Cardiac muscle cell (in vitro differentiated cells and primary cell): ENCODE measurements around the gene DLGAP1. TPM values are rescaled to one million over a fixed set of nuclear protein-coding genes. Genes with fewer than 3 reads are reported as not detected.

Source experiments
- DNase-seq, 2 donors: peaks; one replicate each; pipeline versions ENCODE4 v3.0.0 to v3.0.0-alpha.2; 2010 to 2017; ENCODE audit warnings: low read depth in 1 of 2, low spot score in 1 of 2
- H3K27ac ChIP-seq: fragments of 200-600 bp; sonication (generic); 2 replicates; pipeline ENCODE4 v1.5.1; 2016
- H3K27me3 ChIP-seq: fragments of 200-600 bp; sonication (generic); 2 replicates; pipeline ENCODE4 v1.6.0; 2016; ENCODE audit warnings: control low read depth
- H3K36me3 ChIP-seq: fragments of 200-600 bp; sonication (generic); 2 replicates; pipeline ENCODE4 v1.5.1; 2016; ENCODE audit warnings: control low read depth
- H3K4me1 ChIP-seq: fragments of 200-600 bp; sonication (generic); 2 replicates; pipeline ENCODE4 v1.8.1; 2017; ENCODE audit warnings: low read depth, mild to moderate bottlenecking, mixed run types
- H3K4me3 ChIP-seq: fragments of 200-600 bp; sonication (generic); 2 replicates; pipeline ENCODE4 v1.5.1; 2016; ENCODE audit warnings: mild to moderate bottlenecking
- H3K9me3 ChIP-seq: fragments of 200-600 bp; sonication (generic); 2 replicates; pipeline ENCODE4 v1.5.1; 2017; ENCODE audit warnings: low read depth, mild to moderate bottlenecking, control low read depth
- polyA plus RNA-seq: library from polyadenylated mRNA; unstranded; fragments of >200 nt; fragmentation: Nextera tagmentation; extraction: Ambion mirVana; gene quantifications from 2 replicates; pipeline ENCODE4 v1.2.1, GENCODE V29; 2016
- total RNA-seq: library from RNA; depleted of rRNA; stranded (reverse); fragments of >200 nt; gene quantifications from 2 replicates; pipeline ENCODE4 v1.2.3, GENCODE V29; 2016
- TF ChIP-seq, protein P1 (sequence below): IDR thresholded peaks from 2 replicates; pipeline ENCODE4 v1.5.1; 2012; ENCODE audit warnings: low read depth, mild to moderate bottlenecking, low read length

Gene DLGAP1
- total and polyA plus RNA-seq, 2 experiments from 2014 or later: 2.5 to 7.9 TPM

DNA sequence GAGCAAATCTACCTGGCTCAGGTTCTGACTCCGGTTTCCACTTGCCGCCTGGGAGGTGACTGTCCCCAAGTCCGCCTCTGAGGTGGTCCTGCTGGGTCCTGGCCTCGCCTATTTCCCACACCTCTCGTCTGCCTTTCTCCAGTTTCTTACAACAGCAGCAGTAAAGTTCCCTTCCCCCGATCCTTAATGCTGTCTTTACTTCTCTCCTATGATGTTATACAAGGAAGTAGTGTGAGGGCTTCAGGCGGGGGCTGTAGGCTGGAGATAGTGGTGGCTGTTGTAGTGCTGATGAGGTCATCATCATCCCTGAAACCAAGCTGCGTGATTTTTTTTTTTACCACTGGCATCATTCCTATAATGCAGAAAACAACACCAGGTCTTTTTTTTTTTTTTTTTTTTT is 986.3 kb downstream of the DLGAP1 start:
- H3K4me3 ChIP-seq: no peak overlapping the region
- H3K9me3 ChIP-seq: no peaks in the 10 kb centered on the region
- DNase-seq: peak in 1 of 2 donors; percentile 66
- H3K4me1 ChIP-seq: peaks cover 4% of the 10 kb centered on the region
- H3K36me3 ChIP-seq: no peaks in the 10 kb centered on the region
- no peak overlapping the region for H3K27ac ChIP-seq
- TF ChIP-seq, protein P1, sequence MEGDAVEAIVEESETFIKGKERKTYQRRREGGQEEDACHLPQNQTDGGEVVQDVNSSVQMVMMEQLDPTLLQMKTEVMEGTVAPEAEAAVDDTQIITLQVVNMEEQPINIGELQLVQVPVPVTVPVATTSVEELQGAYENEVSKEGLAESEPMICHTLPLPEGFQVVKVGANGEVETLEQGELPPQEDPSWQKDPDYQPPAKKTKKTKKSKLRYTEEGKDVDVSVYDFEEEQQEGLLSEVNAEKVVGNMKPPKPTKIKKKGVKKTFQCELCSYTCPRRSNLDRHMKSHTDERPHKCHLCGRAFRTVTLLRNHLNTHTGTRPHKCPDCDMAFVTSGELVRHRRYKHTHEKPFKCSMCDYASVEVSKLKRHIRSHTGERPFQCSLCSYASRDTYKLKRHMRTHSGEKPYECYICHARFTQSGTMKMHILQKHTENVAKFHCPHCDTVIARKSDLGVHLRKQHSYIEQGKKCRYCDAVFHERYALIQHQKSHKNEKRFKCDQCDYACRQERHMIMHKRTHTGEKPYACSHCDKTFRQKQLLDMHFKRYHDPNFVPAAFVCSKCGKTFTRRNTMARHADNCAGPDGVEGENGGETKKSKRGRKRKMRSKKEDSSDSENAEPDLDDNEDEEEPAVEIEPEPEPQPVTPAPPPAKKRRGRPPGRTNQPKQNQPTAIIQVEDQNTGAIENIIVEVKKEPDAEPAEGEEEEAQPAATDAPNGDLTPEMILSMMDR: no peak
- H3K27me3 ChIP-seq: no peaks in the 10 kb centered on the region

DNA sequence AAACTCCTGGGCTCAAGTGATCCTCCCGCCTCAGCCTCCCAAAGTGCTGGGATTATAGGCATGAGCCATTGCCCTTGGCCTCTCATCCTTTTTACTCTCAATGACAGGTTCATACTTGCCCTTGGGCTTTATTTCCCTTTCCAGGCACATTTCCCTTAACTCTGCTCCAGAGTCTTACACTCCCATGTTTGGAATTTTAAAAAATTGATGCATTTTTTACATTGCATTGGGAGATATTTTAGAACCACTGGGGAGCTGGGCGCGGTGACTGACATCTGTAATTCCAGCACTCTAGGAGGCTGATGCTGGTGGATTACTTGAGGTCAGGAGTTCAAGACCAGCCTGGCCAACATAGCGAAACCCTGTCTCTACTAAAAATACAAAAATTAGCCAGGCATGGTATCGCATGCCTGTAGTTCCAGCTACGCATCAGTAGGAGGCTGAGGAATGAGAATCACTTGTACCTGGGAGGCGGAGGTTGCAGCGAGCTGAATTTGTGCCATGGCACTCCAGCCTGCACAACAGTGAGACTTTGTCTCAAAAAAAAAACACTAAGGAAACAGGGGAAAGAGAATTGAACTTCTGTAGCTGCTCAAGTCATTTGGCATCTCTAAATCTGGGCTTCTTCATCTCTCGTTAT is 986.9 kb downstream of the DLGAP1 start:
- Histone ChIP-seq H3K9me3 (no peaks in the 10 kb centered on the region), H3K27me3 (no peaks in the 10 kb centered on the region), H3K4me1 (peaks cover 4% of the 10 kb centered on the region), H3K36me3 (no peaks in the 10 kb centered on the region), H3K4me3 (no peak overlapping the region), H3K27ac (no peak overlapping the region)
- DNase-seq: no peak
- TF ChIP-seq, protein P1: no peak

DNA sequence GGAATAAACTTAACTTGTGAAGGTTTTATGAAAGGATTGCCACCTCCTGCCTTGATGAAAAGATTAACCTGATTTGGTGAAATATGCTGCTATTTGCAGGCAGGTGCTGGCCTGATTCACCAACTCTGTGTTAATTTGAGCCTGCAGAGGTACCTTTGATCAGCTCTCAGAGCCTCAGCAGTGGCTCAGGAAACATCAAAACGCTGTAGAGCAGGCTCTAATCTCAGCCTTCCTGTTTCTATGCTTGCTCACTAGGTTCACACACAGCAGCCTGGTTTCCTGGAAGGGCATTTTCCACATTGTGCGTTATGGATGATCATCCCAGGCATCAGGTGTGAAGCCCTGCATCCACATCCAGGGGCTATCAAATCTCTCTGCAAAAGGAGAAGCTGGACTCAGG is 988.2 kb downstream of the DLGAP1 start:
- Histone ChIP-seq H3K9me3 (no peaks in the 10 kb centered on the region), H3K27me3 (no peaks in the 10 kb centered on the region), H3K36me3 (no peaks in the 10 kb centered on the region), H3K4me1 (peaks cover 4% of the 10 kb centered on the region), H3K27ac (peak overlapping the region; percentile 40), H3K4me3 (no peak overlapping the region)
- DNase-seq: no peak
- TF ChIP-seq, protein P1: no peak

DNA sequence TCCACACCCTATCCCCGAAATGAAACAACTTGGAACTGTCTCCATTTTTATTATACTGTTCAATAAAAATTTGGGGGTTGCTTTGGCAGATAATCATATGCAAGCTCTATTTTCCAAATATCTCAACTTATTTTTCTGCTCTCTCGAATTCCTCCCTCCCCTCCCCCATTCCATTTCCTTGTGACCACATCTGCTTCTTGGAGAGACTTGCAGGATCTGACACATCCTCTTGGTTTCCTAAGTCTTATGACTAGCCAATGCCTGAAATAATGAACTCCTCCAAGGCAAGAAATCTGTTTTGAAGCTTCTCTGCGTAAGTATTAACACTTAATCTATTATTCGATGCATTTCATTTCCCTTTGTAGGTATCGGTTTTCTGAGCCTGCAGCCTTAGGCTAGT is 989.1 kb downstream of the DLGAP1 start:
- TF ChIP-seq, protein P1: no peak
- Histone ChIP-seq H3K27ac (no peak overlapping the region), H3K9me3 (no peaks in the 10 kb centered on the region), H3K36me3 (no peaks in the 10 kb centered on the region), H3K4me1 (peaks cover 4% of the 10 kb centered on the region), H3K4me3 (no peak overlapping the region), H3K27me3 (no peaks in the 10 kb centered on the region)
- peak in 1 of 2 donors; percentile 90 for DNase-seq

DNA sequence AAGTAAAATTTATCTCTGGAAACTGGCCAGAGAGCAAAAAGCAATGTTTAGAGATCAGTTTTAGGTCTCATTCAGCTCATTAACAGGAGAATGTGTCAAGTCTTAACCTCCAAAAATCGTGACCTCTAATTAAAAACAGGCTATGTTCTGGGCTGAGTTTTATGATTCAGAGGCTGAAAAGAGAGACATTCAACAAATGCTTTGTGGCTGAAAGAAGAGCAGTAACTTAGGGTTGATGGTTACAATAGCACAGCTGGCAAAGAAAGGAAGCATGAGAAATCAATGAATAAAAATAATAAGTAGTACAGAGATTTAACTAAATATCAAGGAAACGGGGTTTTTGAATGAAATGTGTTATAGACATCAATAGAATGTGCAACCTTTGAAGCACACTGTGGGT is 992.1 kb downstream of the DLGAP1 start:
- Histone ChIP-seq H3K36me3 (peaks cover 22% of the 10 kb centered on the region), H3K27me3 (no peaks in the 10 kb centered on the region), H3K9me3 (no peaks in the 10 kb centered on the region), H3K4me1 (peaks cover 4% of the 10 kb centered on the region), H3K4me3 (no peak overlapping the region), H3K27ac (peak overlapping the region; percentile 39)
- no peak for DNase-seq
- TF ChIP-seq, protein P1: no peak

DNA sequence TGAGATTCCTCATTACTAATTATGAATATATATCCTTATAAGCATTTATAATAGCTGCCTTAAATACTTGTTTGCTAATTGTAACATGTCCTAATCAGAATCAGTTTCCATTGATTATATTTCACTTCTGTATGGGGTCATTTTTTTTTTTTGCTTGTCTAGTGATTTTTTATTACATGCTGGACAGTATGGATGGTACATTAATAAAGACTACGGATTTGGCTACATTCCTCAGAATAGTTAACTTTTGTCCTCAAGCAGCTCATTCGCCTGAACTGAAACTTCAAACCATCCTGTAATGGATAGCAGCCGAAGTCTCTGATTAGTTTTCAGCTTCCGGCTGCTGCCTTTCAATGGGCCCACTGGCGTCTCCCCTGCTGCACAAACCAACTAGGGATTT is 993.4 kb downstream of the DLGAP1 start:
- H3K27ac ChIP-seq: peak overlapping the region; percentile 25
- H3K36me3 ChIP-seq: peaks cover 36% of the 10 kb centered on the region
- TF ChIP-seq, protein P1: no peak
- no peak for DNase-seq
- H3K4me3 ChIP-seq: no peak overlapping the region
- peaks cover 4% of the 10 kb centered on the region for H3K4me1 ChIP-seq
- no peaks in the 10 kb centered on the region for H3K27me3 ChIP-seq
- no peaks in the 10 kb centered on the region for H3K9me3 ChIP-seq
